NCI-H69 (cell line): ENCODE measurements around the gene GNAQ.
"Not testable (repeated sequence)": the region's sequence is repeated elsewhere in the genome, so short reads cannot be mapped to it uniquely, and the experiment has no call there.

Experiments
- DNase-seq: peaks from one replicate; lab custom pipeline; 2025; lab: John Stamatoyannopoulos, UW

The GNAQ gene

GRCh38 chr9:77903666-77904285 is 127.8 kb downstream of the GNAQ start:
- peak; percentile 16 for DNase-seq

DNA sequence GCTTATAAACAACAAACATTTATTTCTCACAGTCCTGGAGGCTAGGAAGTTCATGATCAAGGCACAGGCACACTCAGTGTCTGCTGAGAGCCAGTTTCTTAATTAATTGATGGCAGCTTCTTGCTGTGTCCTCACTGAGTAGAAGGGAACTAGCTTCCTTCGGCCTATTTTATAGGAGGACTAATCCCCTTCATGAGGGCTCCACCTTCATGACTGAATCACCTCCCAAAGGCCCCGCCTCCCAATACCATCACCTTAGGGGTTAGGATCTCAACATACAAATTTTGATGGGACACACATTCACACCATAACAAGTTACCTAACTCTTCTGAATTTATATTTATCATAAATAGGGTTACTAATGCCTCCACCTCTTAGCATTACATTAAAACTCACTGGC is 129.8 kb downstream of the GNAQ start:
- no peak for DNase-seq

- no peak for DNase-seq
These were observed 130.6 kb downstream of the GNAQ start for GRCh38 chr9:77901018-77901417.

- no peak for DNase-seq
These were observed 131.8 kb downstream of the GNAQ start for GRCh38 chr9:77899679-77900354.

- peak; percentile 25 for DNase-seq
These were observed 132.7 kb downstream of the GNAQ start for GRCh38 chr9:77898864-77899263.

GRCh38 chr9:77896938-77897667 is 134.5 kb downstream of the GNAQ start:
- peak; percentile 98 for DNase-seq

- DNase-seq: no peak
These were observed 135.2 kb downstream of the GNAQ start for GRCh38 chr9:77896269-77896937.

DNA sequence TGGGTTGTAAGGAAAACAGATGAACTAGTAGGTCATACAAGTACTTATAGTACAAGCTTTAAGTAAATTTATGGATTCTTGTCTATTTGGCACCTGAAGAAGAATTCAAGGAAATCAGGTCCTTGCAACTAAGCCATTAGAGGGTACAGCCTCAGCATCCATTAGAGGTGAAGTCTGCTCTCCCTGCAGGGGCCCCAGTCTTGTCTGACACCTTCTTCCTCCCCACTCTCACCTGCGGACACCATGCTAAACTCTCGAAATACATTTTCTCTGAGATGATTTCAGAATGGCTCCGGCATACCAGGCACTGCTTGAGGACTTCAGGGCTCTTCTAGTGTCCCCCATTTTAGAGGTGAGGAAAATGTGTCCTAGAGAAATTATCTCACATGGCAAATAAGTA is 137.9 kb downstream of the GNAQ start:
- no peak for DNase-seq

GRCh38 chr9:77892955-77893514 is 138.6 kb downstream of the GNAQ start:
- no peak for DNase-seq

DNA sequence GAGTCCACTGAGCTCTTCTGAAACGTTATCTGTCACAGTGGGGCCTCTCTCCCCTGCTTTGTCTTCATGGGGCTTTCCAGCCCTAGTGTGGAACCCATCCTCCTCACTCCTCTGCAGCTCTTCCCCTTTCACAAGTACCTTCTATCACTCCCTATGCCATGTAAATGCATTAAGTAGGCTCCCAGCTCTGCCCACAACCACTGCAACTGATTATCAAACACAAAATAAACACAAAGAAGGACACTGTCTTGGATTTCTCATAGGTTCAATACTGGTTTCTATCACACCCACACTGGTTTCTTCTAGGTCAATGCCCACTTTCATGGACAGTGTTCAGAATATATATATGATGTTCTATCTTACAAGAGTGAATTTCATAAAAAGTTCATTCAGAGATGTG is 139.4 kb downstream of the GNAQ start:
- DNase-seq: no peak

DNA sequence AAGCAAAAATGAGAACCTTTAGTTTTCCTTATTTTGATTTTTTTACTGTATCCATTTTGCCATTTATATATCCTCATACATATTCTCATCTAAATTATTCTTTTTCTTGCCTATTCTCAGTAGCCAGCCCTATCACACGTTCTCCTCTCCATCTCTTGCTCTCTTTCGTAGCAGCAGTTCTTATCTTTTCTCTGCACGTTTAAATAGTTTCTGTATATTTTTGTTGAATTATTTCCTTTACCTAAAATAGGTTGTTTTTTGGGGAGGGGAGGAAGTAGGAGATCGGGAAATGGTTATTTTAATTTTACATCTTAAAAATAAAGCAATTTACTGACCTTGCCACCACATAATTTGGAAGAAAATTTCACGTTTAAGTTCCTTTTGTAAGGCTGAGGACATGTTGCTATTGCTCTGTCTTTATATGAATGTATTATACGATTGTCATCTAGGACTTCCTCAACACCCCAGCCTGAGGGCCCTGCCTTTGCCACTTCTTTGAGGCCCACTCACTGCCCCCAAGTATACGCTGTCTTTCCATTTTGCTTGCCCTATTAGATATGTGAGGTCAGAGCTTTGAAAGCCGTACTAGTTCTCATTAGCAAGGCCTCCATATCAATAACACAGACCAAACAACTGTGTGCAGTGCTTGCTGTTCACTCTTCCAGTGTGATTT is 140.3 kb downstream of the GNAQ start:
- no peak for DNase-seq

- DNase-seq: peak; percentile 67
These were observed 143.9 kb downstream of the GNAQ start for GRCh38 chr9:77887662-77888061.

GRCh38 chr9:77885104-77885672 is 146.4 kb downstream of the GNAQ start:
- no peak for DNase-seq

GRCh38 chr9:77883846-77884771 is 147.5 kb downstream of the GNAQ start:
- DNase-seq: no peak

DNA sequence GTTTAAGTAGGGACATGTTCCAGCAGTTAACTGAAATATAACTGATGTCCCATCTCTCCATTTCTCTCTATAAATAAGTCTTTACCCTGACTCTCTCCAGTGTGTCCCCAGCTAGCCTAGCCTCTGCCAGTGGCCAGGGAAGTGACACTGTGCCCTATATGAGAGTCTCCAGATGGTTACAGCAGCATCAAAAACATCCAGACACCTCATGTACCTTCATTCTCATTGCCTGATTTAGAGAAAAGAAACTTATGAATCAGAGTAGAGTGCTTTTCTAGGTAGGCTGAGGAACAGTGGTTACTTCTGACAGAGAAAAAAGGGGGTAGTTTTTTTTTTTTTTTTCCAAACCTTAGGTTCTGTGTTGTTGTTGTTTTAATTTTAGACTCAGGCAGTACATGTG is 148.5 kb downstream of the GNAQ start:
- no peak for DNase-seq

DNA sequence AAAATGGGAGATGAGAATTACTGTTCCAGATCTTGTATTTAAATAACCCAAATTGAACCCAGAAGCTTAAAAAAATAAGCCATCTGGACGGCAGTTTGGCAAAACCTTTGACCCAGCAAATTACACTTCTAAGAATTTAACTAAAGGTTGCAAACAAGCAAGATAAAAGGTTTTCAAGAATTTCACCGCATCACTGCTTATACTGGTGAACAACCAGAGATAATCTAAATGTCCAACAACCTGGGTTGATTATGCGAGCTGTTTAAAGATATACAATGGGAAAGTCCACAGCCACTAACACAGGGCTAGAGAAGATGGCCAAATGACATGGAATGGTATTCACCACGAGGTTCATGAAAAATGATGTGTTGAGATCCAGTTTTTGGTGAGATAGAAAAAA is 149.3 kb downstream of the GNAQ start:
- peak; percentile 49 for DNase-seq

DNA sequence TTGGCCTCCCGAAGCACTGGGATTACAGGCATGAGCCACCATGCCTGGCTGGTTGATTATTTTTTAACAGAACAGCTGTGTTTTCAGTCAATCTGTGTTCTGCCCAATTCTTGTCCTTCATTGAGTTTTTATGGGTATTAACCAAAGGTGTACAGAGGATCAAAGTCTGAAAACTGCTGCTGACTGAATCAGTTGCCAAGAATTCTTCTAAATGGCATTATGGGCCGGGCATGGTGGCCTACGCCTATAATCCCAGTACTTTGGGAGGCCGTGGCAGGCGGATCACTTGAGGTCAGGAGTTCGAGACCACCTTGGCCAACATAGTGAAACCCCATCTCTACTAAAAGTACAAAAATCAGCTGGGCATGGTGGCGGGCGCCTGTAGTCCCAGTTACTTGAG is 150.0 kb downstream of the GNAQ start:
- not testable (repeated sequence) for DNase-seq

- no peak for DNase-seq
These were observed 150.5 kb downstream of the GNAQ start for GRCh38 chr9:77881111-77881510.

DNA sequence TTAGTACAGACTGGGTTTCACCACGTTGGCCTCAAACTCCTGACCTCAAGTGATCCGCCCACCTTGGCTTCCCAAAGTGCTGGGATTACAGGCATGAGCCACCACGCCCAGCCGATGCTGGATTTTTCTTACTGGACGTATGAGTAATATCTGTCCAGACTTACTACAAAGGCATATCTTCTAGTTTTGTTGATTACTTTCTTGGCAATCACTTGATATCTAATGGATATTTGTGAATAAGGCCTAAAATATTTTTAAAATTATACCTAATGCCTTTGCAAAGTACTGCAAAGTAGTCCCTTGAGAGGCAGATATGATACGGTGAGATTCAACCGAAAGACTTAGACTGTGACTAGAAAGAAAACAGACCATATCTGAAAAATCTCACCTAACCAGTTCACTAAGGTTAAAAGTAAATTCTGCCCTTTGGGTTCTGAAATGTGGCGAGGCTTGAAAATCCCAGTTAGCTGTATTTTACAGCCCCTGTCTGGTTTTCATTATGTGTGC is 152.1 kb downstream of the GNAQ start:
- no peak for DNase-seq

- DNase-seq: not testable (repeated sequence)
These were observed 152.8 kb downstream of the GNAQ start for GRCh38 chr9:77878793-77879192.
